ENCODE measurements around the gene USH1C. TPM values are rescaled to one million over a fixed set of nuclear protein-coding genes. Genes with fewer than 3 reads are reported as not detected.

The USH1C gene
- total RNA-seq, 1 experiment from 2014 or later, result 1.0 TPM

DNA sequence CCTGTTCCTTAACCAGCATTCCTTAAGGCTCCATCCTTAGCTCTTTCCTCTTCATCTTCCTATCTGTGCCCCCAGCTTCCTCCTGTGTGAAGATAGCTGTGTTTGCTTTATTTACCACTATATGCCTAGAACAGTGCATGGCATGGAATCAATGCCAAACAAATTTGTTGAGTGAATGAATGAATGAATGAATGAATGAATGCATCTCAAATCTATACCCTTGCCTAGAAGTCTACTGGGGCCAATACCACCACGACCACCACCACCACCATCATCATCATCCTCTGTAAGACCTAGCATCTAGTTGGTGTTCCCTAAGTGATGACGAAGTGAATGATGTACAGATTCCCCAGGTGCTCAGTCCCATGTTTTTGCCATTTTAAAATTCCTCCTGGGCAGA lies 2.0 kb upstream of the USH1C start:
- Histone ChIP-seq H3K56ac (ENCODE audit: insufficient read length, low read depth, low read length) (no peak overlapping the region), H2BK12ac (ENCODE audit: insufficient read length, low read depth, low read length) (no peak overlapping the region), H3K23me2 (ENCODE audit: insufficient read length, low read depth, low read length, poor library complexity, severe bottlenecking) (peaks cover 5% of the 10 kb centered on the region), H3K9me3 (ENCODE audit: control insufficient read depth, low read depth, low read length) (no peaks in the 10 kb centered on the region), H2BK15ac (ENCODE audit: low read depth, low read length) (no peak overlapping the region), H2AK5ac (ENCODE audit: insufficient read length, low read length) (no peak overlapping the region), H3K79me1 (ENCODE audit: insufficient read depth, low read depth, low read length, poor library complexity, severe bottlenecking) (no peaks in the 10 kb centered on the region), H3K9ac (ENCODE audit: extremely low read depth, insufficient read length, low read length) (no peak overlapping the region), H3K4me1 (ENCODE audit: insufficient read depth, low read length) (no peaks in the 10 kb centered on the region; the same call in 1 of the 2 replicates), H3K27ac (ENCODE audit: insufficient read length, low read depth, low read length) (no peak overlapping the region), H2BK120ac (ENCODE audit: low read depth, low read length, poor library complexity, severe bottlenecking) (no peak overlapping the region), H3K27me3 (ENCODE audit: insufficient read depth, low read length) (no peaks in the 10 kb centered on the region), H2AFZ (ENCODE audit: low read length) (no peak overlapping the region), H3T11ph (ENCODE audit: low read length) (no peak overlapping the region), H4K91ac (ENCODE audit: insufficient read length, low read depth, low read length) (no peak overlapping the region), H3K4ac (ENCODE audit: low read depth, low read length) (no peak overlapping the region), H4K20me1 (ENCODE audit: control insufficient read depth, insufficient read depth, insufficient read length) (no peaks in the 10 kb centered on the region), H3K14ac (ENCODE audit: insufficient read depth, low read length) (no peak overlapping the region), H3K79me2 (ENCODE audit: insufficient read depth, low read length) (no peaks in the 10 kb centered on the region), H3K18ac (ENCODE audit: insufficient read length, low read depth, low read length) (no peak overlapping the region), H2BK20ac (ENCODE audit: low read depth, low read length, poor library complexity, severe bottlenecking) (no peak overlapping the region), H4K8ac (replicated peaks; ENCODE audit: insufficient read length, low read depth, low read length) (no peak overlapping the region), H3K4me2 (ENCODE audit: insufficient read depth, insufficient read length, low read length) (no peak overlapping the region), H4K5ac (ENCODE audit: insufficient read length, low read depth, low read length) (no peak overlapping the region), H3K23ac (ENCODE audit: insufficient read length, low read depth, low read length) (no peak overlapping the region), H2BK5ac (ENCODE audit: insufficient read length, low read length) (no peak overlapping the region)
- H3K36me3 Mint-ChIP-seq (ENCODE audit: insufficient read depth in 1 of 3, low read depth in 3 of 3), result no peaks in the 10 kb centered on the region; a peak in 1 of 7 replicates
- no peak overlapping the region for H3K27ac Mint-ChIP-seq
- no peak for DNase-seq
- peaks cover 38% of the 10 kb centered on the region for H3K27me3 Mint-ChIP-seq (ENCODE audit: low read depth)
- H3K9me3 Mint-ChIP-seq, result no peaks in the 10 kb centered on the region; a peak in 1 of 5 replicates
- no peak overlapping the region for H3K4me3 Mint-ChIP-seq
- H3K4me1 Mint-ChIP-seq, result peaks cover 32 to 50% of the 10 kb centered on the region in 2 experiments
- TF ChIP-seq, protein P1, sequence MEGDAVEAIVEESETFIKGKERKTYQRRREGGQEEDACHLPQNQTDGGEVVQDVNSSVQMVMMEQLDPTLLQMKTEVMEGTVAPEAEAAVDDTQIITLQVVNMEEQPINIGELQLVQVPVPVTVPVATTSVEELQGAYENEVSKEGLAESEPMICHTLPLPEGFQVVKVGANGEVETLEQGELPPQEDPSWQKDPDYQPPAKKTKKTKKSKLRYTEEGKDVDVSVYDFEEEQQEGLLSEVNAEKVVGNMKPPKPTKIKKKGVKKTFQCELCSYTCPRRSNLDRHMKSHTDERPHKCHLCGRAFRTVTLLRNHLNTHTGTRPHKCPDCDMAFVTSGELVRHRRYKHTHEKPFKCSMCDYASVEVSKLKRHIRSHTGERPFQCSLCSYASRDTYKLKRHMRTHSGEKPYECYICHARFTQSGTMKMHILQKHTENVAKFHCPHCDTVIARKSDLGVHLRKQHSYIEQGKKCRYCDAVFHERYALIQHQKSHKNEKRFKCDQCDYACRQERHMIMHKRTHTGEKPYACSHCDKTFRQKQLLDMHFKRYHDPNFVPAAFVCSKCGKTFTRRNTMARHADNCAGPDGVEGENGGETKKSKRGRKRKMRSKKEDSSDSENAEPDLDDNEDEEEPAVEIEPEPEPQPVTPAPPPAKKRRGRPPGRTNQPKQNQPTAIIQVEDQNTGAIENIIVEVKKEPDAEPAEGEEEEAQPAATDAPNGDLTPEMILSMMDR (conservative IDR thresholded peaks at IDR 0.05), result no peak
- WGBS (ENCODE audit: extremely low coverage, insufficient read length, low lambda C conversion rate), result no CpG with 5 or more reads among the region's 2 CpGs
